HepG2 (cell line): ENCODE data around the gene FMNL1. TPM values are rescaled to one million over a fixed set of nuclear protein-coding genes. Genes with fewer than 3 reads are reported as not detected.

Experiments used
- ATAC-seq: fragments of 200-7000 bp; cut with Tn5 transposase; 3 replicates; pipeline ENCODE4 v1.9.1; 2020; ENCODE audit warnings: mild to moderate bottlenecking, moderate library complexity
- BruUV-seq: library from RNA; stranded (reverse); fragments of 400-500 nt; replicated peaks from 2 replicates; lab custom pipeline; 2021; lab: Mats Ljungman, UMichigan
- CTCF ChIA-PET: fragments of 300-600 bp; formaldehyde crosslinking; extraction: SDS; loops from one replicate; lab custom pipeline; 2021; ENCODE audit warnings: low total read pairs, inconsistent platforms, low intra/inter-chr PET ratio; lab: Yijun Ruan, JAX
- POLR2A ChIA-PET: fragments of 350-600 bp; sonication (Branson Sonifier 250); formaldehyde crosslinking; loops from one replicate; lab custom pipeline; 2020; ENCODE audit warnings: antibody characterized with exemption, inconsistent platforms; lab: Yijun Ruan, JAX
- DNase-seq: peaks from one replicate; pipeline ENCODE4 v3.0.0-alpha.2; 2015; ENCODE audit warnings: low spot score
- FAIRE-seq: peaks from 3 replicates; lab custom pipeline; 2011; peaks lifted over from hg19 to GRCh38; lab: Jason Lieb, UNC
- H2AFZ ChIP-seq: one replicate; pipeline ENCODE4 v1.6.1; 2011; ENCODE audit warnings: low read length, inconsistent platforms
- H3K27ac ChIP-seq: fragments of 300-600 bp; 3 replicates; pipeline ENCODE4 v1.8.0; 2011; ENCODE audit warnings: mixed run types, mild to moderate bottlenecking, mixed read lengths, low read length, inconsistent platforms; ENCODE audit not compliant: insufficient read depth; ENCODE audit errors: extremely low read length
- H3K27me3 ChIP-seq, 2 experiments: fragments of 200-600 bp in 1 of 2; 2 replicates in 1 of 2; 3 replicates in 1 of 2; pipeline versions ENCODE4 v1.6.0 to v1.8.0; 2011; ENCODE audit warnings: low read length in 2 of 2, mild to moderate bottlenecking in 2 of 2, moderate library complexity in 2 of 2, inconsistent platforms in 1 of 2; ENCODE audit not compliant: insufficient read depth in 2 of 2, control insufficient read depth in 1 of 2
- H3K36me3 ChIP-seq, 2 experiments: fragments of 200-600 bp in 1 of 2; replicated peaks in 1 of 2; 2 replicates in 1 of 2; 3 replicates in 1 of 2; pipeline versions ENCODE4 v1.5.1 to v1.8.0; 2011; ENCODE audit warnings: low read length in 2 of 2, inconsistent platforms in 1 of 2; ENCODE audit not compliant: insufficient read depth in 2 of 2, control insufficient read depth in 1 of 2
- H3K4me1 ChIP-seq: 2 replicates; pipeline ENCODE4 v1.5.1; 2012; ENCODE audit warnings: low read length, inconsistent platforms; ENCODE audit not compliant: insufficient read depth
- H3K4me2 ChIP-seq: 2 replicates; pipeline ENCODE4 v1.6.0; 2011; ENCODE audit warnings: low read depth, low read length, inconsistent platforms
- H3K4me3 ChIP-seq, 3 experiments: fragments of 200-600 bp in 1 of 3; sonication (generic), shearing (Covaris generic) in 1 of 3; replicated peaks in 1 of 3; 2 replicates each; pipeline ENCODE4 v1.5.1; 2011 to 2016; ENCODE audit warnings: low read length in 3 of 3, inconsistent platforms in 2 of 3, low read depth in 2 of 3, mild to moderate bottlenecking in 2 of 3, control low read depth in 1 of 3, mixed read lengths in 1 of 3; ENCODE audit not compliant: insufficient read depth in 1 of 3
- H3K79me2 ChIP-seq: one replicate; pipeline ENCODE4 v1.6.1; 2011; ENCODE audit warnings: low read length, inconsistent platforms; ENCODE audit not compliant: insufficient read depth
- H3K9ac ChIP-seq: 2 replicates; pipeline ENCODE4 v1.6.0; 2011; ENCODE audit warnings: mild to moderate bottlenecking, low read depth, low read length, inconsistent platforms; ENCODE audit not compliant: insufficient read depth
- H3K9me3 ChIP-seq: 2 replicates; pipeline ENCODE4 v1.5.1; 2012; ENCODE audit warnings: mild to moderate bottlenecking, low read length
- H4K20me1 ChIP-seq: 2 replicates; pipeline ENCODE4 v1.6.0; 2011; ENCODE audit warnings: inconsistent platforms, mild to moderate bottlenecking, low read length, moderate library complexity; ENCODE audit not compliant: insufficient read depth
- KDM1A ChIP-seq: IDR thresholded peaks from 2 replicates; pipeline ENCODE4 v1.6.1; 2016; ENCODE audit warnings: missing compliant biosample characterization
- ZBTB7A ChIP-seq: sonication (generic); formaldehyde crosslinking; IDR thresholded peaks from 2 replicates; pipeline ENCODE4 v1.8.0; 2022; ENCODE audit warnings: mild to moderate bottlenecking, missing genetic modification reagents
- ZFAT ChIP-seq: sonication (generic); formaldehyde crosslinking; conservative IDR thresholded peaks from 2 replicates; pipeline ENCODE4 v1.8.1; 2023; ENCODE audit warnings: missing genetic modification reagents, inconsistent platforms
- ZKSCAN8 ChIP-seq: IDR thresholded peaks from 2 replicates; pipeline ENCODE4 v1.6.1; 2016; ENCODE audit warnings: borderline replicate concordance, missing genetic modification reagents, missing compliant biosample characterization
- ZNF205 ChIP-seq: IDR thresholded peaks from 2 replicates; pipeline ENCODE4 v1.6.1; 2018; ENCODE audit warnings: missing biosample characterization, missing genetic modification reagents
- ZNF292 ChIP-seq: sonication (generic); formaldehyde crosslinking; IDR thresholded peaks from 2 replicates; pipeline ENCODE4 v1.8.1; 2022; ENCODE audit warnings: mild to moderate bottlenecking, low read depth, missing genetic modification reagents, borderline replicate concordance
- ZNF350 ChIP-seq: sonication (generic); formaldehyde crosslinking; IDR thresholded peaks from 2 replicates; pipeline ENCODE4 v1.4.0; 2020; ENCODE audit warnings: mild to moderate bottlenecking, low read depth, missing genetic modification reagents, borderline replicate concordance
- ZNF530 ChIP-seq: sonication (generic); formaldehyde crosslinking; IDR thresholded peaks from 2 replicates; pipeline ENCODE4 v1.5.0; 2020; ENCODE audit warnings: low read depth, mild to moderate bottlenecking, missing genetic modification reagents
- ZNF572 ChIP-seq: sonication (generic); formaldehyde crosslinking; IDR thresholded peaks from 2 replicates; pipeline ENCODE4 v1.5.1; 2020; ENCODE audit warnings: mild to moderate bottlenecking, missing genetic modification reagents
- ZNF652 ChIP-seq: IDR thresholded peaks from 2 replicates; pipeline ENCODE4 v1.6.1; 2016; ENCODE audit warnings: low read depth, borderline replicate concordance
- ZNF850 ChIP-seq: sonication (generic); formaldehyde crosslinking; conservative IDR thresholded peaks from 2 replicates; pipeline ENCODE4 v1.9.0; 2021; ENCODE audit warnings: mild to moderate bottlenecking, missing genetic modification reagents
- ZNF883 ChIP-seq: sonication (generic); formaldehyde crosslinking; IDR thresholded peaks from 2 replicates; pipeline ENCODE4 v1.5.1; 2020; ENCODE audit warnings: mild to moderate bottlenecking, missing genetic modification reagents; ENCODE audit errors: not compliant biosample characterization
- WGBS: methylation state at CpG from one replicate; pipeline ENCODE4 v1.1.6; 2017; ENCODE audit warnings: low lambda C conversion rate; 5-methylcytosine and 5-hydroxymethylcytosine counted together
- in situ Hi-C: cut with HindIII; loops from 2 replicates; pipeline ENCODE4 v1.10.0; 2017; ENCODE audit warnings: low pct_unique_long_range_greater_than_20kb; ENCODE audit not compliant: extremely low pct_ligation_motif_present
- intact Hi-C: fragments of 100-400 bp; cut with micrococcal nuclease; formaldehyde crosslinking; loops from one replicate; pipeline ENCODE4 v1.10.0; 2022; ENCODE audit not compliant: unreplicated experiment
- polyA plus RNA-seq, 8 experiments: library from polyadenylated mRNA; depleted of rRNA in 3 of 8; stranded (reverse) in 7 of 8; unstranded in 1 of 8; fragments of >200 nt; fragmentation: Illumina TruSeq in 4 of 8; extraction: Trizol in 4 of 8; gene quantifications; 2 replicates each; pipeline versions ENCODE4 v1.2.1 to v1.2.3, GENCODE V29; 2011 to 2016; ENCODE audit warnings: low read depth in 4 of 8, missing spikeins in 1 of 8, mixed read lengths in 1 of 8; ENCODE audit not compliant: insufficient read depth in 1 of 8
- total RNA-seq, 5 experiments: library from RNA; depleted of rRNA; stranded (reverse); fragments of >200 nt; fragmentation: Illumina TruSeq; extraction: Trizol; gene quantifications; 2 replicates each; pipeline ENCODE4 v1.2.3, GENCODE V29; 2016; ENCODE audit warnings: low read depth in 1 of 5
- TF ChIP-seq, protein P1 (sequence below): fragments of 450-650 bp; IDR thresholded peaks from 2 replicates; pipeline ENCODE4 v1.6.1; 2016
- TF ChIP-seq, protein P2 (sequence below): sonication (generic); formaldehyde crosslinking; conservative IDR thresholded peaks from 2 replicates; pipeline ENCODE4 v1.8.1; 2023; ENCODE audit warnings: missing genetic modification reagents
- TF ChIP-seq, protein P3 (sequence below): sonication (generic); IDR thresholded peaks from 2 replicates; pipeline ENCODE4 v1.6.1; 2016; ENCODE audit warnings: low read depth, borderline replicate concordance

FMNL1 gene
- total and polyA plus RNA-seq, 2 of the 13 experiments (the other 11 are each of a cell fraction or from before 2014, with no cell fraction given) = 0.53 to 0.70 TPM

DNA sequence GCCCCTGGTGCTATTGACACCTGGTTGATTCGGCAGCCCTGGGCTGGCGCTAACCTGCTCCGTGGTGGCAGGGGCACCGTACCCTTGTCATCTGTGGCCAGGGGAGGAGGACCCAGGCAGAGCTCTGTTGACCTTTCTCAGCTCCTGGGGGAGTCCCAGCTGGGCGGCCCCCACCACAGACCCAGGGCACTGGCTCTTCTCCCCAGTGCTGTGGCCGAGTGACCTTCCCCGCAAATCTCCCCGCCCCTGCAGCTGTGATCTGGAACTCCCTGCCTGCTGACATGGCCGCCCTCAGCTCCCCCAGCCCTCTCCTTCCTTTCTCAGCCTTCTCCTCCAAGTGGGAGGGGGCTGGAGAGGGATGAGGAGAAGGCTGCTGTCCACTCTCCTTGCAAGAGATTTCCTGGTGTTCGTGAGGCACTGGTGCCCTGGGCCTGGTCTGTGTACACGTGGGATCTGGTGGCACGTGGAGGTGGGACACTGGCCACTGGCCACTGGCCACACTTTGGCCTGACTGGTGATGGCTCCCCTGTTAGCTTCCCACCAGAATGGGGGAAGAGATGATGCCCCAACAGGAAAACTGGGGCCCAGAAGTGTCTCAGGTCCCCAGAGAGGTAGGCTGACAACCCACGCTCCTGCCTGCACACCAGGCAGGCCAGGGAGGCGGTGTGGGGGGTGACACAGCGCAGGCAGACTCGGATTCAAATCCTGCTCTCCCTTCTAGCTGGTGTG lies 8.2 kb downstream of the FMNL1 start (continued):
- TF ChIP-seq ZNF292 = 0 out of 2 replicates have a peak, but pooled peaks have one; percentile 29
- TF ChIP-seq ZBTB7A (CRISPR knock-in tag) = no peak
- TF ChIP-seq ZNF883 (CRISPR knock-in tag) = peak; percentile 49
- no peak for TF ChIP-seq ZKSCAN8 (CRISPR knock-in tag)
- no peak for TF ChIP-seq KDM1A (CRISPR knock-in tag)
- TF ChIP-seq ZNF350 (CRISPR knock-in tag) = no peak
- TF ChIP-seq ZFAT = no peak
- TF ChIP-seq ZNF572 (CRISPR knock-in tag) = peak; percentile 83; the same call in 1 of the 2 replicates
- no peak for TF ChIP-seq ZNF850 (CRISPR knock-in tag)
- TF ChIP-seq, protein P1, sequence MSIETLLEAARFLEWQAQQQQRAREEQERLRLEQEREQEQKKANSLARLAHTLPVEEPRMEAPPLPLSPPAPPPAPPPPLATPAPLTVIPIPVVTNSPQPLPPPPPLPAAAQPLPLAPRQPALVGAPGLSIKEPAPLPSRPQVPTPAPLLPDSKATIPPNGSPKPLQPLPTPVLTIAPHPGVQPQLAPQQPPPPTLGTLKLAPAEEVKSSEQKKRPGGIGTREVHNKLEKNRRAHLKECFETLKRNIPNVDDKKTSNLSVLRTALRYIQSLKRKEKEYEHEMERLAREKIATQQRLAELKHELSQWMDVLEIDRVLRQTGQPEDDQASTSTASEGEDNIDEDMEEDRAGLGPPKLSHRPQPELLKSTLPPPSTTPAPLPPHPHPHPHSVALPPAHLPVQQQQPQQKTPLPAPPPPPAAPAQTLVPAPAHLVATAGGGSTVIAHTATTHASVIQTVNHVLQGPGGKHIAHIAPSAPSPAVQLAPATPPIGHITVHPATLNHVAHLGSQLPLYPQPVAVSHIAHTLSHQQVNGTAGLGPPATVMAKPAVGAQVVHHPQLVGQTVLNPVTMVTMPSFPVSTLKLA = peak; percentile 73
- TF ChIP-seq ZNF205 (CRISPR knock-in tag) = 0 out of 2 replicates have a peak, but pooled peaks have one; percentile 3
- no peak for TF ChIP-seq ZNF652

DNA sequence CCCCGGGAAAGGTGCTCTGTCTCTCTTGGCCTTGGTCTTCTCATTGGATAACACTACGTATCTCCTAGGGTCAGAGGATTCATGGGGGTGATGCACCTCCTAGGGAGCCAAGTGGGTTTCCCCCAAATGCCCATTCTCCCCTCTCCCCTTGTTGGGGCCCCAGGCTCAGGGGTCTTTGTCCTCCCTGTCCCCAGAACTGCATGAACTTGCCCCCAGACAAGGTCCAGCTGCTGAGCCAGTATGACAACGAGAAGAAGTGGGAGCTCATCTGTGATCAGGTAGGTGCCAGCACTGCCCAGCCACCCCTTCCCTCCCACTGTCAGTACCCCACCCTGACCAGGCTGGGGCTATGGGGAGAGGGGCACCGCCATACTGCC lies 8.7 kb downstream of the FMNL1 start:
- H3K79me2 ChIP-seq = no peaks in the 10 kb centered on the region
- no peak overlapping the region for H2AFZ ChIP-seq
- H3K4me1 ChIP-seq = peaks cover 66% of the 10 kb centered on the region
- no peaks in the 10 kb centered on the region for H4K20me1 ChIP-seq
- intact Hi-C loops (loop anchor here (5.0 kb wide), 1 partner anchor 93 kb away; the partner anchor contains the start of gene ACBD4), in situ Hi-C loops (no loop called here)
- no peaks in the 10 kb centered on the region for H3K36me3 ChIP-seq
- H3K4me3 ChIP-seq = no peak overlapping the region; a peak in 1 of 6 replicates
- no peak overlapping the region for H3K9ac ChIP-seq
- no peak overlapping the region for H3K27ac ChIP-seq
- TF ChIP-seq ZNF530 (CRISPR knock-in tag) (no peak), ZNF883 (CRISPR knock-in tag) (peak; percentile 2)
- TF ChIP-seq, protein P2, sequence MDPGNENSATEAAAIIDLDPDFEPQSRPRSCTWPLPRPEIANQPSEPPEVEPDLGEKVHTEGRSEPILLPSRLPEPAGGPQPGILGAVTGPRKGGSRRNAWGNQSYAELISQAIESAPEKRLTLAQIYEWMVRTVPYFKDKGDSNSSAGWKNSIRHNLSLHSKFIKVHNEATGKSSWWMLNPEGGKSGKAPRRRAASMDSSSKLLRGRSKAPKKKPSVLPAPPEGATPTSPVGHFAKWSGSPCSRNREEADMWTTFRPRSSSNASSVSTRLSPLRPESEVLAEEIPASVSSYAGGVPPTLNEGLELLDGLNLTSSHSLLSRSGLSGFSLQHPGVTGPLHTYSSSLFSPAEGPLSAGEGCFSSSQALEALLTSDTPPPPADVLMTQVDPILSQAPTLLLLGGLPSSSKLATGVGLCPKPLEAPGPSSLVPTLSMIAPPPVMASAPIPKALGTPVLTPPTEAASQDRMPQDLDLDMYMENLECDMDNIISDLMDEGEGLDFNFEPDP (CRISPR knock-in tag) = no peak
- TF ChIP-seq, protein P3, sequence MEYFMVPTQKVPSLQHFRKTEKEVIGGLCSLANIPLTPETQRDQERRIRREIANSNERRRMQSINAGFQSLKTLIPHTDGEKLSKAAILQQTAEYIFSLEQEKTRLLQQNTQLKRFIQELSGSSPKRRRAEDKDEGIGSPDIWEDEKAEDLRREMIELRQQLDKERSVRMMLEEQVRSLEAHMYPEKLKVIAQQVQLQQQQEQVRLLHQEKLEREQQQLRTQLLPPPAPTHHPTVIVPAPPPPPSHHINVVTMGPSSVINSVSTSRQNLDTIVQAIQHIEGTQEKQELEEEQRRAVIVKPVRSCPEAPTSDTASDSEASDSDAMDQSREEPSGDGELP = no peak
- 47% methylated on average over 4 of the region's 4 CpGs for WGBS
- ChIA-PET POLR2A (interaction anchor here (1.0 to 6.0 kb wide), 8 partner anchors 11 to 195 kb away, joined by 3 to 66 read pairs (median 16); partner anchors contain the start of genes ACBD4, HEXIM1 and HEXIM2), CTCF (interaction anchor here (1.1 to 3.3 kb wide), 2 partner anchors 12 to 95 kb away, joined by 6 to 31 read pairs; partner anchors contain the start of gene ACBD4)
- no peak for FAIRE-seq
- H3K27me3 ChIP-seq = peaks cover 4 to 26% of the 10 kb centered on the region in 2 experiments; a peak in 4 of 5 replicates
- ATAC-seq = peak; percentile 1; the same call in 2 of the 3 replicates
- peak overlapping the region; percentile 58 for H3K4me2 ChIP-seq
- DNase-seq = no peak
- H3K9me3 ChIP-seq = no peaks in the 10 kb centered on the region
- BruUV-seq = no TSS peak
